DMS114 treated with DMSO at 0.1 percent for 48 hours (cell line): ENCODE measurements around the gene C11orf98.
"Not testable (repeated sequence)": the region's sequence is repeated elsewhere in the genome, so short reads cannot be mapped to it uniquely, and the experiment has no call there.

Experiments used
- DNase-seq: peaks from one replicate; lab custom pipeline; 2025; ENCODE audit not compliant: unreplicated experiment; lab: John Stamatoyannopoulos, UW

The C11orf98 gene

DNA sequence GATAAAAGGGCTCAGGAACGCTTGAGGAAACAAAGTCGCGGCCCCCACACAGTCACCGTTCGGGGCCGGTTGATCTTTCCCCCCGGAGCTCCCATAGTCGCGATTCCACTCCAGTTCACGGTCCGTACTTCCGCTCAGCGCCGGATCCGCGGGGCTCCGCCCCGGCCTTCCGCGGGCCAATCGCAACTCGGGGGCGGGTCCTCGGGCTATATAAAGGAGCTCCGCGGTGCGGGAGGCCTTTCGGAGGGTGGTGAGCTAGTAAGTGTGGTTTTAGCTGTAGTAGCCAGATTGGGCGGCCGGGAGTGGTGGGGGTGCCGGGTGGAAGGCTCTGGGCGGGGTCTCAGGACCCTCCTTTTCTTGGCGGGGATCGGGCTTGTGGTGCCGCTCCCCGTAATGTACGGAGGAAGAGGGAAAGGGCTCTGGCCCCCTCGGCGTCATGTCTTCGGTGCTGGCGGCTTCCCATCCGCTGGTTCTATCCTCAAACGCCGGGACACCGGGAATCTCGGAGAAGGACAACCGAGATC is at the start of gene C11orf98, which contains the start of gene CSKMT:
TSS of gene C11orf98 (minus strand) at position 136 of the 524 bp plus-strand sequence. CDS start at position 95, 41 bp downstream.
TSS of gene CSKMT (plus strand) at position 238 of the 524 bp plus-strand sequence. CDS start 568 bp downstream, outside the sequence.
- DNase-seq: peak; percentile 92

DNA sequence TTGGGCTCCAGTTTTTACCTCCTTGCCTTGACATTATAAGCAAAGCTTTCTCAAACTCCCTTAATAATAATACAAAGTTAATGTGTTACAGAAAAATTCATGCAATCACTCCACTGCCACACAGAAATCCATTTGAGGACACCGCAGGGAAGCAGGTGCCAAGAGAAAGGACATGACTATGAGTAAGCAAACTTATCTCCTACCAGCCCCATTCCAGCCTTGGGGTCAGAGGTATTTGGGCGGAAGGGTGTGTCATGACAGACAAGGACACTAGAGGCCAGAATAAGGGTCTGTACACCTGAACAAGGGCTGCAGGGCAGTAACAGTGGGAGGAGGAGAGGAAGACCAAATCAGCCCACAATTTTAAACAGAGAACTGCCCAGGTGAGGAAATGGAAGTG is 48.3 kb upstream of the C11orf98 start:
- no peak for DNase-seq

DNA sequence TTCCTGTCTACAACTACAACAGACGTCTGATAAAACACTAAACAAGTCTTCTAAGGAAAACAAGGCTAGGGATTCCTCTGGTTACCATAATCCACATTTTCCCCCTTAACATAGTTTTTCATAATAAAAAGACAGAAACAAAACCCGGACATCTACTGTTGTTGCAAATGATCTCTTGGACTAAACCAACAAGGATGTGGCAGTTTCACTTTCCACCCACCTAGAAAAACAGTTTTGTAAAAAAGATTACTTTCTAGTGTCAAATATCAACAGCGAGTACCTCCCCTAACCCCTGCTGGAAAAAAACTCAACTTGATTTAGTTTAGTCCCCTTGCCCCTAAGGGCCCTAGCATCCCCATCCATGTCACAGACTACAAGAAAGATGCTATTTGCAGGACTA is 47.9 kb upstream of the C11orf98 start:
- DNase-seq: no peak

- no peak for DNase-seq
These were observed 47.3 kb upstream of the C11orf98 start for GRCh38 chr11:62712276-62712812.

- peak; percentile 61 for DNase-seq
These were observed 45.0 kb upstream of the C11orf98 start for GRCh38 chr11:62710001-62710345.

GRCh38 chr11:62709247-62710000 is 44.4 kb upstream of the C11orf98 start:
- DNase-seq: peak; percentile 98

- DNase-seq: no peak
These were observed 43.8 kb upstream of the C11orf98 start for GRCh38 chr11:62708793-62709192.

- DNase-seq: no peak
These were observed 43.4 kb upstream of the C11orf98 start for GRCh38 chr11:62708392-62708791.

GRCh38 chr11:62707277-62707861 is 42.4 kb upstream of the C11orf98 start, which contains the start of the genes BSCL2 and GNG3:
TSS of gene BSCL2 (minus strand) at chr11:62707424. CDS start at chr11:62707195, 229 bp downstream.
TSS of gene GNG3 (plus strand) at chr11:62707676. CDS start at chr11:62708296, 620 bp downstream.
- no peak for DNase-seq

DNA sequence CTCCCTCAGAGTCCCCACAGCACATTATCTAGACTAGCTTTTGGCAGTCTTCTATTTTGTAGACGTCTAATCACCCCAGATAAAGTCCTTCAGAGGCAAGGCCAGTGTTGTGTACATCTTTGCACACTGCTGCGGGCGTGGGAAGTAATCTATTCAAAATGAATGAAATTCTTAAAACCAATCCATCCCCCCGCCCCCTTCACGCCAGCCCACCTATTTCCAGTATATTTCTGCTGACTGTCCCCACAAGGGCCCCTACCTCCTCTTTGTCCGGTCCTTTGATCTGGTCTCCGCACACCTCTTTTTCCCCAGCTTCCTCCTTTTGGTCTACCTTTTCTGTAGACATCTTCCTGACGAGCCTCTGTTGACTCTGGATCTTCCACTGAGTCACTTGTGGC is 41.8 kb upstream of the C11orf98 start:
- no peak for DNase-seq

DNA sequence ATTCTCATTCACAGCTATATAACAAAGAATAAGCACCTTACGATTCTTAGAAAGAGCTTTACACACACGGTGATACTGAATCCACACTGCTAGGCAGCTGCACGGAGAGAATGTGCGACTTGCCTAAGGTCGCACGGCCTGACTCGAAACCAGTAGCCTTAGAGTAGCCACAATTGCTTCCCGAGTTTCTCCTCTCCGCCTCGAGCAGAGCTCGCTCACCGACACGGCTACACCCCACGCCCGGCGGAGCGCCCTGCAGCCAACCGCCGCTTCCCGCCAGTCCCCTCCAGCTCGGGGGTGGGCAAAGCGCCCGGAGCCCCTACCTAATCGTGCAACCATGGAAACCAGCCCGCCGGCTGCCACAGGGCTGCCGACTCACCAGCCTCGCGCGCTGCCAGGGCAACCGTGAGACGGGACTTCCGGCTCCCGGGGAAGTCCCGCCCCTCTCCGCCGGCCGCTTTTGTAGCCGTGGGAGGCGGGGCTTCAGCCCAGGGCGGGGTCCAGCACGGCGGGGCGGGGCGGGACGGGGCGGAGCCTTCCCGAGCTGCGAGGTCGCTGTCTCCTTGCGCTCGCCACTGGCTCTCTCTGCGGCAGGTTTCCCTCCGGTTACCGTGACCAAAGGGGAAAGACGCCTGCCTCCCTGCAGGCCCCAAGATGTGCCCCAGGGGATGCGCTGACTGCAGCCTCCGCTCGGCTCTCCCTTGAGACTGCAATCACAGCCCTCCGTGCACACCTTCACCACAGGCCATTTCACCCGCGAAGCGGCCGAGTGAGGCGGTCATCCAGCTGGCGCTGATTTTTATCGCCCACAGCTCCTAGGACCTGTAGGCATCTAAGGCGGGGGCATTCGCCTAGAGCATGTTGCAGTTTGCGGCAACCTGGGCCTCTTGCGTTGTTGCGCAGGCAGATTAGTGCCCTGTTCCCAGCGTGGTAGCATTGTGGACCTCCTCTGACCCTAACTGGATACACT is 41.2 kb upstream of the C11orf98 start:
- peak; percentile 80 for DNase-seq

- no peak for DNase-seq
These were observed 40.4 kb upstream of the C11orf98 start for GRCh38 chr11:62705413-62705812.

DNA sequence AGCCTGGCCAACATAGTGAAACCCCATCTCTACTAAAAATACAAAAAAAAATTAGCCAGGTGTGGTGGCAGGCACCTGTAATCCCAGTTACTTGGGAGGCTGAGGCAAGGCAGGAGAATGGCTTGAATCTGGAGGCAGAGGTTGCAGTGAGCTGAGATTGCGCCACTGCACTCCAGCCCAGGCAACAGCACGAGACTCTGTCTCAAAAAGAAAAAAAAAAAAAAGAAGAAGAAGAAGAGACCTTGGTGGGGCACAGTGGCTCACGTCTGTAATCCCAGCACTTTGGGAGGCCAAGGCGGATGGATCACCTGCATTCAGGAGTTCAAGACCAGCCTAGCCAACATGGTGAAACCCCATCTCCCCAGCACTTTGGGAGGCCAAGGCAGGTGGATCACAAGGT is 38.9 kb upstream of the C11orf98 start:
- DNase-seq: not testable (repeated sequence)

GRCh38 chr11:62702246-62702645 is 37.2 kb upstream of the C11orf98 start:
- no peak for DNase-seq

GRCh38 chr11:62694455-62695167 is 29.6 kb upstream of the C11orf98 start:
- DNase-seq: peak; percentile 44

DNA sequence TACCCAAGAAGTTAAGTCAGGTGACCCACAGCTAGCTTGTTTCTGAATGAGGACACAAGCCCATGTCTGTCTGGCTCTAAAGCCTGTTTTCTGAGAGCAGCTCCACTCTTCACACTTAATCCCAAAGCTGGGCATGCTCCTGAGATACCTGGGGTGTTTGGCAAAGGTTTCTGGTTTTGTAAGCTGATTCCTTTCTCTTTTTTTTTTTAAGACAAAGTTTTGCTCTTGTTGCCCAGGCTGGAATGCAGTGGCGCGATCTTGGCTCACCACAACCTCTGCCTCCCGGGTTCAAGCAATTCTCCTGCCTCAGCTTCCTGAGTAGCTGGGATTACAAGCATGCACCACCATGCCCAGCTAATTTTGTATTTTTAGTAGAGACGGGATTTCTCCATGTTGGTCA is 28.6 kb upstream of the C11orf98 start:
- DNase-seq: not testable (repeated sequence)

- DNase-seq: no peak
These were observed 24.6 kb upstream of the C11orf98 start, which contains the start of gene LRRN4CL for GRCh38 chr11:62689421-62690183. TSS of gene LRRN4CL (minus strand) at chr11:62689530. CDS start at chr11:62688508, 1,022 bp downstream.

DNA sequence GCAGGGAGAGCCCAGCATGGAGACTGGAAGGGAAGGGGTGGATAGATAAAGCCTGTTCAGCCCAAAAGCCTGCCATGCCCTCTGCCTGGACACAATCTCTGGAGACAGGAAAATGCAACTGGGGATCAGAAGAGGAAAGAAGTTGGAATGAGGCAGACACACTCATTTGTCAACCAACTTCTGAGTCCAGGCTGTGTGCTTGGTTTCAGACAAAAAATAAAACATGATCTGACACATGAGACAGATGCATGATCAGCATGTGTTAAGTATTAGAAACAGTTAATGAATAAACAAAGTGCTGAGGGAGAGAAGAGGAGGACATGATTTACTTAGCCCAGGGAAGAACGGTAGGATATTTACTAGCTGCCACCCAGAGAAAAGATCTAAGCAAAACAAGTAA is 23.5 kb upstream of the C11orf98 start:
- DNase-seq: no peak
